Endothelial cell (in vitro differentiated cells): ENCODE data around the gene CAPN7. TPM values are rescaled to one million over a fixed set of nuclear protein-coding genes. Genes with fewer than 3 reads are reported as not detected.

Source experiments
- DNase-seq: peaks from one replicate; pipeline ENCODE4 v3.0.0; 2021; ENCODE audit warnings: low spot score
- H3K27ac Mint-ChIP-seq: one replicate; pipeline ENCODE4 v1.8.0; 2021; ENCODE audit warnings: mixed read lengths, inconsistent platforms; ENCODE audit not compliant: unreplicated experiment
- H3K27me3 Mint-ChIP-seq: one replicate; pipeline ENCODE4 v1.8.0; 2021; ENCODE audit warnings: mild to moderate bottlenecking, moderate library complexity, mixed read lengths, inconsistent platforms; ENCODE audit not compliant: unreplicated experiment
- H3K36me3 Mint-ChIP-seq: one replicate; pipeline ENCODE4 v1.8.0; 2021; ENCODE audit warnings: mild to moderate bottlenecking, low read depth, mixed read lengths, inconsistent platforms; ENCODE audit not compliant: unreplicated experiment
- H3K4me1 Mint-ChIP-seq: one replicate; pipeline ENCODE4 v1.8.0; 2021; ENCODE audit warnings: mild to moderate bottlenecking, mixed read lengths, inconsistent platforms; ENCODE audit not compliant: unreplicated experiment
- H3K4me3 Mint-ChIP-seq: one replicate; pipeline ENCODE4 v1.8.0; 2021; ENCODE audit warnings: mild to moderate bottlenecking, mixed read lengths, inconsistent platforms; ENCODE audit not compliant: unreplicated experiment
- H3K9me3 Mint-ChIP-seq: one replicate; pipeline ENCODE4 v1.8.0; 2021; ENCODE audit warnings: mixed read lengths, inconsistent platforms; ENCODE audit not compliant: unreplicated experiment
- CTCF ChIP-seq: fragments of 200-600 bp; sonication (generic); IDR thresholded peaks from one replicate; pipeline ENCODE4 v1.5.0; 2021; ENCODE audit warnings: antibody characterized with exemption; ENCODE audit not compliant: unreplicated experiment
- total RNA-seq: library from RNA; stranded (reverse); fragmentation: NEBNext Ultra II Directional; extraction: Animal tissue kit (Norgen Biotek cat#: 25700); gene quantifications from one replicate; pipeline ENCODE4 v1.2.1, GENCODE V29; 2021; ENCODE audit not compliant: unreplicated experiment

CAPN7 gene
- total RNA-seq, 1 donor from 2014 or later, result 25.9 TPM

GRCh38 chr3:15268033-15268631, 62.1 kb downstream of the CAPN7 start:
- Mint-ChIP-seq H3K27ac (no peak overlapping the region), H3K9me3 (no peaks in the 10 kb centered on the region), H3K36me3 (peaks cover 17% of the 10 kb centered on the region), H3K4me1 (peaks cover 2% of the 10 kb centered on the region), H3K4me3 (no peak overlapping the region), H3K27me3 (peaks cover 5% of the 10 kb centered on the region)
- DNase-seq, result peak; percentile 86
- TF ChIP-seq CTCF, result peak; percentile 84

GRCh38 chr3:15269091-15269989, 63.3 kb downstream of the CAPN7 start:
- no peak overlapping the region for H3K4me3 Mint-ChIP-seq

GRCh38 chr3:15271030-15271429, 65.0 kb downstream of the CAPN7 start:
- DNase-seq, result no peak
- H3K27me3 Mint-ChIP-seq, result peaks cover 6% of the 10 kb centered on the region
- no peak for TF ChIP-seq CTCF
- H3K4me1 Mint-ChIP-seq, result no peaks in the 10 kb centered on the region
- no peak overlapping the region for H3K27ac Mint-ChIP-seq
- H3K36me3 Mint-ChIP-seq, result peaks cover 18% of the 10 kb centered on the region
- H3K4me3 Mint-ChIP-seq, result no peak overlapping the region
- H3K9me3 Mint-ChIP-seq, result no peaks in the 10 kb centered on the region

More at GRCh38 chr3:15269091-15269989, 63.3 kb downstream of the CAPN7 start:
- Mint-ChIP-seq H3K9me3 (no peaks in the 10 kb centered on the region), H3K4me1 (peaks cover 2% of the 10 kb centered on the region), H3K27me3 (peaks cover 6% of the 10 kb centered on the region), H3K36me3 (peaks cover 17% of the 10 kb centered on the region), H3K27ac (peak overlapping the region; percentile 15)
- DNase-seq, result no peak
- no peak for TF ChIP-seq CTCF

- Mint-ChIP-seq H3K9me3 (no peaks in the 10 kb centered on the region), H3K27me3 (peaks cover 4% of the 10 kb centered on the region), H3K4me1 (no peaks in the 10 kb centered on the region), H3K4me3 (no peak overlapping the region), H3K36me3 (peaks cover 17% of the 10 kb centered on the region), H3K27ac (no peak overlapping the region)
- no peak for DNase-seq
- TF ChIP-seq CTCF, result no peak
Measured at GRCh38 chr3:15271785-15272381, 65.8 kb downstream of the CAPN7 start.
